ENCODE results near the gene EXOSC7. TPM values are rescaled to one million over a fixed set of nuclear protein-coding genes. Genes with fewer than 3 reads are reported as not detected.

Gene EXOSC7
- total RNA-seq, 1 experiment from 2014 or later: 88.7 TPM

DNA sequence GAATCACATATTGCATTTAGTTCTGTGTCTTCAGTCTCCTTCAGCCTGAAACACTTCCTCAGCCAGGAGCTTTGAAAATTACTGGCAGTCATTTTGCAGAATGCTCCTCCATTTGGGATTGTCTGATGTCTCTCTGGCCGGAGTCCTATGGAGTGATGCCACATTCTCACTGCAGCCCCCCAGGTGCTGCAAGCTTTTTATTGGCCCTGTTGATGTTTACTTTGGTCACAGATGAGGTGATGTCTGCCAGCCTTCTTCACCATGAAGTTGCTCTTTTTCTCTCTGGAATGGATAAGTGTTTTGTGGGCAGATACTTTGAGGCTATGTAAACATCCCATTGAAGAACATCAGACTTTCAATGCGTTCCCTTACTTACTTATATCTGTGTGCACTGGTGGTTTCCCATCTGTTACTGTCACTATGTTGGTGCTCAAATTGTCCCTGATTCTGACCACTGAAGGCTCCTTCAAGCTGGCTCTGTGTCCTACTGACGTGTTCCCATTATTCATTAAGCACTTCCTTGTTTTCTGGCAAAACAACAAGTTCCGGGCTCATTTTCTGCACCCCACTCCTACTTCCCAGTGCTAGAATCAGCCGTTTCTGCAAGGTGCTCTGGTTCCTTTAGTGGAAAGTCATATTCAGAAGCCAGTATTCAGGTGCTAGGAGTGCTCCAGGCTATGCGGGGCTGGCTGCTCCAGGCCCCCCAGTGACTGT lies 48.7 kb downstream of the EXOSC7 start:
- Histone ChIP-seq H3K4ac (ENCODE audit: low read depth, low read length) (no peak overlapping the region), H3K9ac (ENCODE audit: extremely low read depth, insufficient read length, low read length) (no peak overlapping the region), H3K27me3 (ENCODE audit: insufficient read depth, low read length) (no peaks in the 10 kb centered on the region), H2BK15ac (ENCODE audit: low read depth, low read length) (no peak overlapping the region), H3K79me2 (ENCODE audit: insufficient read depth, low read length) (no peaks in the 10 kb centered on the region), H4K8ac (replicated peaks; ENCODE audit: insufficient read length, low read depth, low read length) (no peak overlapping the region), H3K4me2 (ENCODE audit: insufficient read depth, insufficient read length, low read length) (no peak overlapping the region), H3K79me1 (ENCODE audit: insufficient read depth, low read depth, low read length, poor library complexity, severe bottlenecking) (no peaks in the 10 kb centered on the region), H3K14ac (ENCODE audit: insufficient read depth, low read length) (no peak overlapping the region), H3T11ph (ENCODE audit: low read length) (no peak overlapping the region), H2AK5ac (ENCODE audit: insufficient read length, low read length) (no peak overlapping the region), H3K27ac (ENCODE audit: insufficient read length, low read depth, low read length) (no peak overlapping the region), H3K4me1 (ENCODE audit: insufficient read depth, low read length) (no peaks in the 10 kb centered on the region), H3K23me2 (ENCODE audit: insufficient read length, low read depth, low read length, poor library complexity, severe bottlenecking) (no peaks in the 10 kb centered on the region), H4K91ac (ENCODE audit: insufficient read length, low read depth, low read length) (no peak overlapping the region), H3K18ac (ENCODE audit: insufficient read length, low read depth, low read length) (no peak overlapping the region), H3K56ac (ENCODE audit: insufficient read length, low read depth, low read length) (no peak overlapping the region), H3K23ac (ENCODE audit: insufficient read length, low read depth, low read length) (no peak overlapping the region), H2BK12ac (ENCODE audit: insufficient read length, low read depth, low read length) (no peak overlapping the region), H2BK20ac (ENCODE audit: low read depth, low read length, poor library complexity, severe bottlenecking) (no peak overlapping the region), H2BK5ac (ENCODE audit: insufficient read length, low read length) (no peak overlapping the region), H3K9me3 (ENCODE audit: control insufficient read depth, low read depth, low read length) (no peaks in the 10 kb centered on the region), H2BK120ac (ENCODE audit: low read depth, low read length, poor library complexity, severe bottlenecking) (no peak overlapping the region), H4K5ac (ENCODE audit: insufficient read length, low read depth, low read length) (no peak overlapping the region), H4K20me1 (ENCODE audit: control insufficient read depth, insufficient read depth, insufficient read length) (no peaks in the 10 kb centered on the region), H2AFZ (ENCODE audit: low read length) (no peak overlapping the region)
- no peaks in the 10 kb centered on the region for H3K36me3 Mint-ChIP-seq (ENCODE audit: insufficient read depth in 1 of 3, low read depth in 3 of 3)
- no peak overlapping the region for H3K4me3 Mint-ChIP-seq
- H3K4me1 Mint-ChIP-seq: no peaks in the 10 kb centered on the region
- no peak overlapping the region for H3K27ac Mint-ChIP-seq
- DNase-seq: no peak
- TF ChIP-seq CTCF (conservative IDR thresholded peaks at IDR 0.05): no peak
- WGBS (ENCODE audit: extremely low coverage, insufficient read length, low lambda C conversion rate): no CpG with 5 or more reads among the region's 6 CpGs
- H3K9me3 Mint-ChIP-seq: no peaks in the 10 kb centered on the region
- peaks cover 15% of the 10 kb centered on the region for H3K27me3 Mint-ChIP-seq (ENCODE audit: low read depth)
